Measurements from ENCODE around the gene RNASE12.

RNASE12 gene

GRCh38 chr14:20611277-20611676 lies 20.1 kb upstream of the RNASE12 start:
- Histone ChIP-seq H3K4me1 (ENCODE audit: control insufficient read depth, low read depth, low read length) (peaks cover 13% of the 10 kb centered on the region), H3K9me3 (ENCODE audit: control insufficient read depth, low read depth, low read length) (no peaks in the 10 kb centered on the region), H3K4me3 (ENCODE audit: low read length) (no peak overlapping the region), H3K27ac (ENCODE audit: low read length) (no peak overlapping the region), H3K36me3 (ENCODE audit: control insufficient read depth, low read depth, low read length) (no peaks in the 10 kb centered on the region), H3K9ac (ENCODE audit: low read length) (no peak overlapping the region), H3K27me3 (ENCODE audit: control insufficient read depth, insufficient read depth, low read length) (peaks cover 4% of the 10 kb centered on the region)

- H3K36me3 ChIP-seq (ENCODE audit: control insufficient read depth, low read depth, low read length) = no peaks in the 10 kb centered on the region
- H3K4me1 ChIP-seq (ENCODE audit: control insufficient read depth, low read depth, low read length) = peaks cover 13% of the 10 kb centered on the region
- peak overlapping the region; percentile 96 for H3K4me3 ChIP-seq (ENCODE audit: low read length)
- no peak overlapping the region for H3K27ac ChIP-seq (ENCODE audit: low read length)
- peaks cover 4% of the 10 kb centered on the region for H3K27me3 ChIP-seq (ENCODE audit: control insufficient read depth, insufficient read depth, low read length)
- H3K9ac ChIP-seq (ENCODE audit: low read length) = peak overlapping the region; percentile 69
- no peaks in the 10 kb centered on the region for H3K9me3 ChIP-seq (ENCODE audit: control insufficient read depth, low read depth, low read length)
These were observed 19.0 kb upstream of the RNASE12 start for GRCh38 chr14:20610002-20610765.

DNA sequence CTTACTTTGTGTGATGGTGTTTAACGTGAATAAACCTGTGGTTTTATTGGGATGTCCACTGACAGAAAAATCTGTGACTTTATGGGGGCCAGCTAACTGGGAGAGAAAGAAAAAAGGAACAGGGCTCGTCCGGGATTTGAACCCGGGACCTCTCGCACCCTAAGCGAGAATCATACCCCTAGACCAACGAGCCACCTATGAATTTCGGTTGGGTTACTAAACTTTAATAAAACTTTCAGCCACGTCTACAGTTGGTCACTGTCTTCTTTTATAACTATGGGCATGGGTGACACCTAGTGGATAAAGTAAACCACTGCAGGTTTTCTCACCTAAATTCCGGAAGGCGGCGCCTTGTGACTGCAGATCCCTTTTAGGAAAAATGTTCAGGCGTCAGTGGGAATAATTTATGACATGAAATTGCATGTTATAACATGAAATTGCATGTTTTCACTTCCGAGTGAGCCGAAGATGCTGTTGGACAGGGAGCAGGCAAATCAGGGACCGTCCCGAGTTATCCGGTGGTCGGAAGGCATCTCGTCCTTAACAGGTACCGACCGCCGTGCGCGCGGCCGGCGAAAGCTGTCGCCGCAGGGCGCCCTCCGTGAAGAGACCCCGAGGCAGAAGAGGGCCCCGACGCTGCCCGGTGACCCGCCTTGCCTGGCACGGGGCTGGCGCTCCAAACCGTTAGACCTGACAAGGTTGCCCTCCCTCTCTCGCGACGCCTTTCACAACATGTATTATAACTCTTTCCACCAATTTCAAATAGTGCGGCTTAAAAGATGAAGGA lies 18.2 kb upstream of the RNASE12 start:
- H3K36me3 ChIP-seq (ENCODE audit: control insufficient read depth, low read depth, low read length) = no peaks in the 10 kb centered on the region
- no peaks in the 10 kb centered on the region for H3K9me3 ChIP-seq (ENCODE audit: control insufficient read depth, low read depth, low read length)
- H3K4me1 ChIP-seq (ENCODE audit: control insufficient read depth, low read depth, low read length) = peaks cover 10% of the 10 kb centered on the region
- no peak overlapping the region for H3K27ac ChIP-seq (ENCODE audit: low read length)
- H3K9ac ChIP-seq (ENCODE audit: low read length) = peak overlapping the region; percentile 69
- H3K4me3 ChIP-seq (ENCODE audit: low read length) = peak overlapping the region; percentile 96
- H3K27me3 ChIP-seq (ENCODE audit: control insufficient read depth, insufficient read depth, low read length) = peaks cover 4% of the 10 kb centered on the region

DNA sequence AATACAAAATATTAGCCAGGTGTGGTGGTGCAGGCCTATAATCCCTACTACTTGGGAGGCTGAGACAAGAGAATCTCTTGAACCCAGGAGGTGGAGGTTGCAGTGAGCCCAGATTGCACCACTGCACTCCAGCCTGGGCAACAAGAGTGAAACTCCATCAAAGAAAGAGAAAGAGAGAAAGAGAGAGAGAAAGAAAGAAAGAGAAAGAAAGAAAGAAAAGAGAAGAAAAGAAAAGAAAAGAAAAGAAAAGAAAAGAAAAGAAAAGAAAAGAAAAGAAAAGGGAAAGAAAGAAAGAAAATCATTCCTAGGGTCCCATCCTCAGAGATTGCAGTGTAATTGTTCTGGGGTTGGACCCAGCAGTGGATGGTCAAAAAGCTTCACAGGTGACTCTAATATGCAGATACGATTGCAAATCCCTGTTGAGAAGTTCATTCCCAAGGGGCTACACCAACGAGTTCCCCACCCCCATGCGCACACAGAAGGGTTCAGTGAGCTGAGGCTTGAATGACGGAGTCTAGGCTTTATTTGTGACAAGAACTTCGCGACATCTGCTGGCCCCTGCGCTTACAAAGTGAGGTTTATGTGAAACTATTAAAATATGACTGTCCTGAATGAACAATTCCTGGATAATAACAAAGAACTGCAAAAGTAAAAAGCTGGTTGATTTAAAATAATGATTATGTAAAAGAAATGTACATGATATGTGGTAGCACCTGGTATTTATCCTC lies 17.4 kb upstream of the RNASE12 start:
- Histone ChIP-seq H3K27ac (ENCODE audit: low read length) (no peak overlapping the region), H3K27me3 (ENCODE audit: control insufficient read depth, insufficient read depth, low read length) (peaks cover 4% of the 10 kb centered on the region), H3K36me3 (ENCODE audit: control insufficient read depth, low read depth, low read length) (no peaks in the 10 kb centered on the region), H3K4me3 (ENCODE audit: low read length) (peak overlapping the region; percentile 96), H3K9ac (ENCODE audit: low read length) (no peak overlapping the region), H3K9me3 (ENCODE audit: control insufficient read depth, low read depth, low read length) (no peaks in the 10 kb centered on the region), H3K4me1 (ENCODE audit: control insufficient read depth, low read depth, low read length) (peaks cover 9% of the 10 kb centered on the region)

GRCh38 chr14:20607617-20608016 lies 16.4 kb upstream of the RNASE12 start:
- no peaks in the 10 kb centered on the region for H3K36me3 ChIP-seq (ENCODE audit: control insufficient read depth, low read depth, low read length)
- H3K4me3 ChIP-seq (ENCODE audit: low read length) = no peak overlapping the region
- no peak overlapping the region for H3K27ac ChIP-seq (ENCODE audit: low read length)
- H3K4me1 ChIP-seq (ENCODE audit: control insufficient read depth, low read depth, low read length) = peaks cover 9% of the 10 kb centered on the region
- peaks cover 4% of the 10 kb centered on the region for H3K27me3 ChIP-seq (ENCODE audit: control insufficient read depth, insufficient read depth, low read length)
- H3K9me3 ChIP-seq (ENCODE audit: control insufficient read depth, low read depth, low read length) = no peaks in the 10 kb centered on the region
- no peak overlapping the region for H3K9ac ChIP-seq (ENCODE audit: low read length)

GRCh38 chr14:20606902-20607242 lies 15.7 kb upstream of the RNASE12 start:
- Histone ChIP-seq H3K27me3 (ENCODE audit: control insufficient read depth, insufficient read depth, low read length) (peaks cover under 1% of the 10 kb centered on the region), H3K27ac (ENCODE audit: low read length) (no peak overlapping the region), H3K9ac (ENCODE audit: low read length) (no peak overlapping the region), H3K36me3 (ENCODE audit: control insufficient read depth, low read depth, low read length) (no peaks in the 10 kb centered on the region), H3K4me3 (ENCODE audit: low read length) (no peak overlapping the region), H3K9me3 (ENCODE audit: control insufficient read depth, low read depth, low read length) (no peaks in the 10 kb centered on the region), H3K4me1 (ENCODE audit: control insufficient read depth, low read depth, low read length) (peaks cover 9% of the 10 kb centered on the region)

DNA sequence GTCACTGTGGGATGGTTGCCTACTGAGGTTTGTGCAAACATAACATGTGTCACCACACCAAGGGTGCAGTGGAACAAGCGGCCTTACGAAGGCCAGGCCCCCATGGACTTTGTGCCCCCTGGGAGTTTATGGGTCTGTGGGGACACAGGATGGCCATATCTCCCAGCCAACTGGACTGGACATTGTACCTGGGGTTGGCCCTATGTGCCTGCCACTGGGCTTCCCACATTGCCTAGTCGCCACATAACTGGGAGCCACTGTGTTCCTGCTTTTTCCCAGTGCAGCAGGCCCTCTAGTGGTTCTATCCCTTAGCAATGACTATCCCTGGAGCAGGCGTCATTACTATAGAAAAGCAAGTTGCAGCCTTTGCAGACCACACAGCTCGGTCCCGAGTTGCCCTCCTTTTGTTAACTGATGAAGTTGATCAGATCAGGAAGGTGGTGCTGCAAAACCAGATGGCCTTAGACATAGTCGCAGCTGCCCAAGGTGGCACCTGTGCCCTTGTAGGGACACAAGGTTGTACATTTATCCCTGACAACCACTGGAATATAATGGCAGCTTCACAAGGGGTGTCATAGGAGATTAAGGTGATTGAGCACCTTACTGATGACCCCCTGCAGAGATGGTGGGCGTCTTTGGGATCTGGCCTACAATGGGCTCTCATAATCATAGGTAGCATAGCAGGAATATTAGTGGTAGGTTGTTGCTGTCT lies 15.2 kb upstream of the RNASE12 start:
- no peaks in the 10 kb centered on the region for H3K36me3 ChIP-seq (ENCODE audit: control insufficient read depth, low read depth, low read length)
- H3K4me3 ChIP-seq (ENCODE audit: low read length) = no peak overlapping the region
- H3K4me1 ChIP-seq (ENCODE audit: control insufficient read depth, low read depth, low read length) = peaks cover 9% of the 10 kb centered on the region
- no peaks in the 10 kb centered on the region for H3K27me3 ChIP-seq (ENCODE audit: control insufficient read depth, insufficient read depth, low read length)
- H3K27ac ChIP-seq (ENCODE audit: low read length) = no peak overlapping the region
- H3K9ac ChIP-seq (ENCODE audit: low read length) = no peak overlapping the region
- H3K9me3 ChIP-seq (ENCODE audit: control insufficient read depth, low read depth, low read length) = no peaks in the 10 kb centered on the region

GRCh38 chr14:20603813-20604690 lies 12.9 kb upstream of the RNASE12 start:
- Histone ChIP-seq H3K4me1 (ENCODE audit: control insufficient read depth, low read depth, low read length) (peaks cover 5% of the 10 kb centered on the region), H3K27me3 (ENCODE audit: control insufficient read depth, insufficient read depth, low read length) (no peaks in the 10 kb centered on the region), H3K27ac (ENCODE audit: low read length) (no peak overlapping the region), H3K9me3 (ENCODE audit: control insufficient read depth, low read depth, low read length) (no peaks in the 10 kb centered on the region), H3K4me3 (ENCODE audit: low read length) (no peak overlapping the region), H3K9ac (ENCODE audit: low read length) (no peak overlapping the region), H3K36me3 (ENCODE audit: control insufficient read depth, low read depth, low read length) (no peaks in the 10 kb centered on the region)

DNA sequence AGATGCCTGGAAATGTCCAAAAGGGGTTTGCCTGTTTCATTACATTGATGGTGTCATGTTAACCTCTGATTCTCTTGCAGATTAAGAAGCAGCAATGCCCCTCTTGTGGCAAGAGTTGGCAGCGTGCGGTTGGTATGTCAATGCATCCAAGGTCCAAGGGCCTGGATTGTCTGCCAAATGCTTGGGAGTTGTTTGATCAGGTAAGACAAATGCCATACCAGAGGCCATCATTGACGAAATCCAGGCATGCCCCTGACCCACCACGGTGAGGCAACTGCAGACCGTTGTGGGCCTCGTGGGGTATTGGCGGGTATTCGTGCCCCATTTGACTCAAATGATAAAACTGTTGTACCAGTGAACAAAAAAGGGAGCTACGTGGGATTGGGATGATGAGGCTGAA lies 11.4 kb upstream of the RNASE12 start:
- H3K4me3 ChIP-seq (ENCODE audit: low read length) = no peak overlapping the region
- no peak overlapping the region for H3K27ac ChIP-seq (ENCODE audit: low read length)
- no peaks in the 10 kb centered on the region for H3K27me3 ChIP-seq (ENCODE audit: control insufficient read depth, insufficient read depth, low read length)
- H3K9me3 ChIP-seq (ENCODE audit: control insufficient read depth, low read depth, low read length) = no peaks in the 10 kb centered on the region
- no peak overlapping the region for H3K9ac ChIP-seq (ENCODE audit: low read length)
- no peaks in the 10 kb centered on the region for H3K4me1 ChIP-seq (ENCODE audit: control insufficient read depth, low read depth, low read length)
- no peaks in the 10 kb centered on the region for H3K36me3 ChIP-seq (ENCODE audit: control insufficient read depth, low read depth, low read length)

- H3K4me3 ChIP-seq (ENCODE audit: low read length) = no peak overlapping the region
- no peaks in the 10 kb centered on the region for H3K4me1 ChIP-seq (ENCODE audit: control insufficient read depth, low read depth, low read length)
- H3K27ac ChIP-seq (ENCODE audit: low read length) = no peak overlapping the region
- no peaks in the 10 kb centered on the region for H3K27me3 ChIP-seq (ENCODE audit: control insufficient read depth, insufficient read depth, low read length)
- H3K9me3 ChIP-seq (ENCODE audit: control insufficient read depth, low read depth, low read length) = no peaks in the 10 kb centered on the region
- H3K9ac ChIP-seq (ENCODE audit: low read length) = no peak overlapping the region
- no peaks in the 10 kb centered on the region for H3K36me3 ChIP-seq (ENCODE audit: control insufficient read depth, low read depth, low read length)
These were observed 10.3 kb upstream of the RNASE12 start for GRCh38 chr14:20601522-20601921.

All from iPS-18a (cell line).